HG03095 (cell line): Measurements from ENCODE around the gene ALS2CL.

Experiments
- ATAC-seq: cut with Tn5 transposase; IDR thresholded peaks from one replicate; pipeline ENCODE4 v1.9.1; 2021; ENCODE audit warnings: moderate library complexity; ENCODE audit not compliant: unreplicated experiment

ALS2CL gene

GRCh38 chr3:46667061-46667621 lies 26.3 kb downstream of the ALS2CL start:
- ATAC-seq: no peak

GRCh38 chr3:46666453-46666845 lies 27.0 kb downstream of the ALS2CL start:
- ATAC-seq: no peak

GRCh38 chr3:46665763-46666452 lies 27.6 kb downstream of the ALS2CL start:
- no peak for ATAC-seq

- no peak for ATAC-seq
Observed at GRCh38 chr3:46664971-46665762, 28.3 kb downstream of the ALS2CL start.

- ATAC-seq: no peak
Observed at GRCh38 chr3:46664188-46664970, 29.1 kb downstream of the ALS2CL start.

- ATAC-seq: no peak
Observed at GRCh38 chr3:46663591-46664135, 29.8 kb downstream of the ALS2CL start.

- no peak for ATAC-seq
Observed at GRCh38 chr3:46662771-46663551, 30.5 kb downstream of the ALS2CL start.

- ATAC-seq: no peak
Observed at GRCh38 chr3:46661776-46662766, 31.4 kb downstream of the ALS2CL start.

GRCh38 chr3:46660543-46661523 lies 32.6 kb downstream of the ALS2CL start:
- no peak for ATAC-seq

- no peak for ATAC-seq
Observed at GRCh38 chr3:46660003-46660402, 33.5 kb downstream of the ALS2CL start.

GRCh38 chr3:46659285-46659684 lies 34.2 kb downstream of the ALS2CL start:
- no peak for ATAC-seq

GRCh38 chr3:46656778-46657556 lies 36.5 kb downstream of the ALS2CL start:
- no peak for ATAC-seq

GRCh38 chr3:46655271-46655670 lies 38.2 kb downstream of the ALS2CL start:
- ATAC-seq: no peak

GRCh38 chr3:46651084-46651483 lies 42.4 kb downstream of the ALS2CL start:
- no peak for ATAC-seq

- ATAC-seq: no peak
Observed at GRCh38 chr3:46649436-46649835, 44.0 kb downstream of the ALS2CL start.

- ATAC-seq: no peak
Observed at GRCh38 chr3:46648096-46648495, 45.4 kb downstream of the ALS2CL start.

GRCh38 chr3:46646700-46647099 lies 46.8 kb downstream of the ALS2CL start:
- ATAC-seq: no peak
